KMS-11 (cell line): ENCODE measurements around the gene KRT1.

Experiments
- H2AFZ ChIP-seq: fragments of 200-600 bp; sonication (generic); 2 replicates; pipeline ENCODE4 v1.6.1; 2016; ENCODE audit warnings: antibody characterized with exemption, mixed run types, low read depth
- H3K27ac ChIP-seq: fragments of 200-600 bp; sonication (generic); 2 replicates; pipeline ENCODE4 v1.6.1; 2016; ENCODE audit warnings: mild to moderate bottlenecking, mixed run types
- H3K27me3 ChIP-seq: fragments of 200-600 bp; sonication (generic); 2 replicates; pipeline ENCODE4 v1.6.1; 2017; ENCODE audit warnings: mild to moderate bottlenecking, low read depth, mixed run types, moderate library complexity; ENCODE audit not compliant: insufficient read depth
- H3K36me3 ChIP-seq: fragments of 200-600 bp; sonication (generic); 2 replicates; pipeline ENCODE4 v1.6.1; 2017; ENCODE audit warnings: mild to moderate bottlenecking, mixed run types; ENCODE audit not compliant: insufficient read depth
- H3K4me1 ChIP-seq: fragments of 200-600 bp; sonication (generic); 2 replicates; pipeline ENCODE4 v1.6.1; 2016; ENCODE audit warnings: mild to moderate bottlenecking, low read depth, mixed run types; ENCODE audit not compliant: poor library complexity, severe bottlenecking
- H3K4me2 ChIP-seq: fragments of 200-600 bp; sonication (generic); 2 replicates; pipeline ENCODE4 v1.7.0; 2016; ENCODE audit warnings: mild to moderate bottlenecking, mixed run types
- H3K4me3 ChIP-seq: fragments of 200-600 bp; sonication (generic); IDR thresholded peaks from 2 replicates; pipeline ENCODE4 v1.6.1; 2017; ENCODE audit warnings: low read depth, low read length, mixed read lengths; ENCODE audit not compliant: insufficient read depth
- H3K79me2 ChIP-seq: fragments of 200-600 bp; sonication (generic); 2 replicates; pipeline ENCODE4 v1.6.1; 2016; ENCODE audit warnings: low read depth, mixed run types; ENCODE audit not compliant: insufficient read depth
- H3K9ac ChIP-seq: fragments of 200-600 bp; sonication (generic); 2 replicates; pipeline ENCODE4 v1.6.1; 2016; ENCODE audit warnings: mild to moderate bottlenecking, mixed run types
- H4K20me1 ChIP-seq: fragments of 200-600 bp; sonication (generic); 2 replicates; pipeline ENCODE4 v1.6.1; 2016; ENCODE audit warnings: mild to moderate bottlenecking, mixed run types; ENCODE audit not compliant: insufficient read depth
- TF ChIP-seq, protein P1 (sequence below): fragments of 200-600 bp; sonication (generic); conservative IDR thresholded peaks from 2 replicates; pipeline ENCODE4 v1.6.1; 2017; ENCODE audit warnings: low read depth, mild to moderate bottlenecking, antibody characterized with exemption, low read length, moderate library complexity, mixed read lengths

KRT1 gene

DNA sequence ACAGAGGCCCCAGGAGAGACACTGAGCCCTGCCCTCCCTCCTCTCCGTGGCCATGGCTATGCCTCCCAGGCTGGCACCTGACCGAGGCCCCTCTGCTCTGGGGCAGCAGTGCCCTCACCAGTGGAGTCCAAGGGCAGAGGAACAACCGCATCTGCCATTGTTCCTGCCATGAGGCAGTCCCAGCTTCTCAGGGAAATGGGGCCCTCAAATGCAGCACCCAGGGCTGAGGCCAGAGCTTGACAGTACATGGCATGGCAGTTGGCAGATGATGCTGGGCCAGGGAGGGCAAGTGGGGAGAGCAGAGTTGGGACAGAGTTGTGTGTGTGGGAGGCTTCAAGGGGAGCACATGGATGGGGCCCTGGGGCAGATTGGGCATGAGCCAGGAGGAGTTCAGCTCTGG, 44.2 kb upstream of the KRT1 start:
- H2AFZ ChIP-seq = no peak overlapping the region
- no peak overlapping the region for H3K27ac ChIP-seq
- TF ChIP-seq, protein P1, sequence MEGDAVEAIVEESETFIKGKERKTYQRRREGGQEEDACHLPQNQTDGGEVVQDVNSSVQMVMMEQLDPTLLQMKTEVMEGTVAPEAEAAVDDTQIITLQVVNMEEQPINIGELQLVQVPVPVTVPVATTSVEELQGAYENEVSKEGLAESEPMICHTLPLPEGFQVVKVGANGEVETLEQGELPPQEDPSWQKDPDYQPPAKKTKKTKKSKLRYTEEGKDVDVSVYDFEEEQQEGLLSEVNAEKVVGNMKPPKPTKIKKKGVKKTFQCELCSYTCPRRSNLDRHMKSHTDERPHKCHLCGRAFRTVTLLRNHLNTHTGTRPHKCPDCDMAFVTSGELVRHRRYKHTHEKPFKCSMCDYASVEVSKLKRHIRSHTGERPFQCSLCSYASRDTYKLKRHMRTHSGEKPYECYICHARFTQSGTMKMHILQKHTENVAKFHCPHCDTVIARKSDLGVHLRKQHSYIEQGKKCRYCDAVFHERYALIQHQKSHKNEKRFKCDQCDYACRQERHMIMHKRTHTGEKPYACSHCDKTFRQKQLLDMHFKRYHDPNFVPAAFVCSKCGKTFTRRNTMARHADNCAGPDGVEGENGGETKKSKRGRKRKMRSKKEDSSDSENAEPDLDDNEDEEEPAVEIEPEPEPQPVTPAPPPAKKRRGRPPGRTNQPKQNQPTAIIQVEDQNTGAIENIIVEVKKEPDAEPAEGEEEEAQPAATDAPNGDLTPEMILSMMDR = no peak
- H3K36me3 ChIP-seq = no peaks in the 10 kb centered on the region
- no peaks in the 10 kb centered on the region for H4K20me1 ChIP-seq
- no peak overlapping the region for H3K4me2 ChIP-seq
- peaks cover 34% of the 10 kb centered on the region; the same call in 1 of the 2 replicates for H3K27me3 ChIP-seq
- H3K9ac ChIP-seq = no peak overlapping the region
- no peaks in the 10 kb centered on the region for H3K4me1 ChIP-seq
- no peak overlapping the region for H3K4me3 ChIP-seq
- H3K79me2 ChIP-seq = no peaks in the 10 kb centered on the region

DNA sequence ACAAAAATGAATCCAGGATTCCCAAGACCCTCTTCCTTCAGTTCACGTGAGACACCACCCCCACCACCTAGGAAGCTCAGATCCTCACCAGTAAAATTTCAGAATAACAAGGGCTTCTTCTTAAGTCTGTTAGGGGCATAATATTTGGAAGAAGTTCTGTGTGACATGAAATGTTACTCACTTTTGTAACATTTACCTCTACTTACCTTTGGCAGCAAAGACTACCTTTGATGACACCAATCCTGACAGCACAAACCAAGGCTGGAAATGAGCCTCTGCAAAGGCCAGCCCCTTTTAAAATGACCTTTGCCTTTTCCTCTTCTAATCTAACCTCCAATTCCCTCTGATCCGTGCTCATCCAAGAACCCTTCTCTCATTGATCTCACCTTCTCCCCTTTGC, 42.5 kb upstream of the KRT1 start:
- Histone ChIP-seq H3K36me3 (no peaks in the 10 kb centered on the region), H2AFZ (no peak overlapping the region), H3K27ac (no peak overlapping the region), H4K20me1 (no peaks in the 10 kb centered on the region), H3K9ac (no peak overlapping the region), H3K4me3 (no peak overlapping the region), H3K4me1 (no peaks in the 10 kb centered on the region), H3K27me3 (peaks cover 27% of the 10 kb centered on the region; the same call in 1 of the 2 replicates), H3K4me2 (no peak overlapping the region), H3K79me2 (no peaks in the 10 kb centered on the region)
- TF ChIP-seq, protein P1 = no peak

DNA sequence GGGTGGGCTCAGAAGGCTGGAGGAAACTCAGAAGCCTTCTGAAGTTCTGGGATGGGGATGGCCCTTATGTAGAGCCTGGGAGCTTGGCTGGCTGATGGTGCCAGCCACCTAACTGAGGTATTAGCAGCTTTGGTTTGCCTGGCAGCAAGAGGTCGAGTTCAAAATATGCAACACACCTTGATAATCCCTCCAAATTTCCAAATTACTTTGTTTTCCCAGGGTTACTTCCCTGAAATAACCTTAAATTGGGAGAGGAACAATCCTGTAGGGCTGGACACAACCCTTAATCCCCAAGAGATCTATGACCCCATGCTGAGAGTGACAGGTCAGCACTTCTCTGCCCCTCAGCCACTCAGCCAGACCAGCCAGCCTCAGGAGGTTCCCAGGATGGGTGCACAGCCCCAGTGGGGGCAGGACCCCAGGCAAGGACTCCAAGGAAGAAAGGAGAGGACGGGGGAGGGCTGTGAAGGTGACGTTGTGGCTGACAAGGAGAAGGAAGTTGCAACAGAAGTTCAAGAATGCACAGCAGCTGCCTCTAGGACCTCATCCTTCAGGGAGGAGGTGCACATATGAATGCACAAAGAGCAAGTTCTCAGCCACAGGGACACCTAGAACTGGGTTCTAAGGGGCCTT, 41.7 kb upstream of the KRT1 start:
- H3K27ac ChIP-seq = no peak overlapping the region
- no peak overlapping the region for H3K4me3 ChIP-seq
- no peaks in the 10 kb centered on the region for H3K79me2 ChIP-seq
- H3K36me3 ChIP-seq = no peaks in the 10 kb centered on the region
- TF ChIP-seq, protein P1 = no peak
- no peak overlapping the region for H3K9ac ChIP-seq
- no peak overlapping the region for H3K4me2 ChIP-seq
- H2AFZ ChIP-seq = no peak overlapping the region
- H3K27me3 ChIP-seq = peaks cover 29% of the 10 kb centered on the region; the same call in 1 of the 2 replicates
- H4K20me1 ChIP-seq = no peaks in the 10 kb centered on the region
- H3K4me1 ChIP-seq = no peaks in the 10 kb centered on the region

DNA sequence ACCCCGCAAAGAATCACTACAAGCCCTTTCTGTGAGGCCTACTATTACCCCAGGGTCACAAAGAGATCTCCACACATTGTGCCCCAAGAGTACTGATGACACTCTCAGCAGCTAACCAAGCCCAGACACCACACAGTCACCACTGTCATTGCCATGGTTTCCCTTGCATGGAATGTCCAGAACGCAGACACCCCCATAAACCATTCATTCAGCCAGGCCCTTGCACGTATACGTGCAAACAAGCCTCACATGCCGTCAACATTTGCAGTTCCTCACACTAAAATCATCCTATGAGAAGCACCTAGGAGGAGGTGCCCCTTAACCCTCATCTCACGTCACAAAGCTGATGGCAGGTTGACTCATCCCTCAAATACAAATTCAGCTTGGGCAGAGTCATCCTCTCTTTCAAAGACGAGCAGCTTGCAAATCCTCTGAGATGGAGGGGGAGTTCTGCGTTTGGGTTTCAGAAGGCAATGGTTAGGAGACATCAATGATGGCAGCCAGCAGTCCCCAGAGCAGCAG, 40.2 kb upstream of the KRT1 start:
- H3K27me3 ChIP-seq = peaks cover 34% of the 10 kb centered on the region; the same call in 1 of the 2 replicates
- H3K4me2 ChIP-seq = no peak overlapping the region
- TF ChIP-seq, protein P1 = no peak

More for the DNA sequence above, 40.2 kb upstream of the KRT1 start:
- Histone ChIP-seq H3K36me3 (no peaks in the 10 kb centered on the region), H2AFZ (no peak overlapping the region), H3K4me3 (no peak overlapping the region), H4K20me1 (no peaks in the 10 kb centered on the region), H3K79me2 (no peaks in the 10 kb centered on the region), H3K9ac (no peak overlapping the region), H3K4me1 (no peaks in the 10 kb centered on the region), H3K27ac (no peak overlapping the region)
